Mesendoderm (in vitro differentiated cells): Measurements from ENCODE around the gene HLA-DRB1. TPM values are rescaled to one million over a fixed set of nuclear protein-coding genes. Genes with fewer than 3 reads are reported as not detected.

Source experiments
- small RNA-seq: library from polyadenylated mRNA; stranded (forward); fragments of <200 nt; extraction: miRNeasy Mini kit (QIAGEN cat#:217004); gene quantifications from one replicate; pipeline ENCODE3, GENCODE V24; 2013; ENCODE audit not compliant: insufficient read depth

HLA-DRB1 gene

Small RNAs within 50 kb of the gene (small RNA-seq; reads per million reads assigned to genes)
- not detected for gene RNU1-61P
